HG03432 (cell line): ENCODE measurements around the gene ERBB4.

Source experiments
- ATAC-seq: cut with Tn5 transposase; IDR thresholded peaks from one replicate; pipeline ENCODE4 v1.9.1; 2021; ENCODE audit warnings: mild to moderate bottlenecking, moderate library complexity; ENCODE audit not compliant: unreplicated experiment

Gene ERBB4

GRCh38 chr2:212099658-212100057 lies 438.9 kb downstream of the ERBB4 start:
- no peak for ATAC-seq

DNA sequence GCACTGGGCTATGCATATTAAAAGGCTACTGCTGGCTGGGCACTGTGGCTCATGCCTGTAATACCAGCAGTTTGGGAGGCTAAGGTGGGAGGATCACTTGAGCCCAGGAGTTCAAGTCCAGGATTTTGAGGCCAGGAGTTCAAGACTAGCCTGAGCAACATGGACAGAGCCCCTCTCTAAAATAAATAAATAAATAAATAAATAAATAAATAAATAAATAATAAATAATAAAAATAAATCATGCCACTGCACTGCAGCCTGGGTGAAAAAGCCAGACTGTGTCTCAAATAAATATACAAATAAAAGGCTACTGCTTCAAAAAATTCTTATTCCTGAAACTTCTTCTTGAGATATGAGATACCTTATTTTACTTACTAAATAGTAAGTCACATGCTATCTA lies 439.6 kb downstream of the ERBB4 start:
- ATAC-seq, result no peak

GRCh38 chr2:212097001-212097400 lies 441.6 kb downstream of the ERBB4 start:
- no peak for ATAC-seq

GRCh38 chr2:212089873-212090272 lies 448.7 kb downstream of the ERBB4 start:
- no peak for ATAC-seq

DNA sequence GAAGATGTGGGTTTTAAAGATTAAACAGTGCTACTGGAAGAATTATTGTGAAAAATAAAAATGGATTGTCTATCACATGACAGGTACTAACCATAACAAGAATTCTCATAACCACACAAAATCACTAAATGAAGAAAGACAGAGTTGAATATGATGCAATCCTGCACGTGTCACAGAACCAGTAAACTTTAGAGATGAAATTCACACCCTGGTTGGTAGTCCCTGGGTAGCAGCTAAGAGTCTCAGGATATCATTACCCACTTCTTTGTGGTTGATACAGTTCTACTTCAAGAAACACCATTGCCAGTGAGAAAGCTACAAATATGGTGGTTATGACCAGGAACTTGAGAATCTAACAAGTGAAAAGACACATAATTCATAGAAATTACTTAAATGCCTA lies 450.2 kb downstream of the ERBB4 start:
- ATAC-seq, result peak; percentile 32

DNA sequence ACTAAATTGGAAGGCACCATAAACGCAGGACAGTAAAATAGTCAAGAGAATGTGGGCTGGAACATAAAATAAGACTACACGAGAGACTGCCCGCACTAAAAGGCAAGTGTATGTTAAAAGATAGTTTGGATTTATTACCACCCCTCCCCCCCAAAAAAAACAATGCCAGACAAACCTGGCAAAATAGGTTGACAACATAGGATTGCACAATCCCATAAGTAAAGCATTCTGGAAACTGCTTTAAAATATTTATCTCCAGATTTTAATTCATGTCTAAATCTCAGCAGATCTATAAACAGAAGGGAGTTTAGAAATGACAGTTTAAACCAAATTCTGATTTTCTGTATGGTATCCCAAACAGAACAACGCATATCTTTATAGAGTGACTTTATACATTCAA lies 455.1 kb downstream of the ERBB4 start:
- ATAC-seq, result no peak

DNA sequence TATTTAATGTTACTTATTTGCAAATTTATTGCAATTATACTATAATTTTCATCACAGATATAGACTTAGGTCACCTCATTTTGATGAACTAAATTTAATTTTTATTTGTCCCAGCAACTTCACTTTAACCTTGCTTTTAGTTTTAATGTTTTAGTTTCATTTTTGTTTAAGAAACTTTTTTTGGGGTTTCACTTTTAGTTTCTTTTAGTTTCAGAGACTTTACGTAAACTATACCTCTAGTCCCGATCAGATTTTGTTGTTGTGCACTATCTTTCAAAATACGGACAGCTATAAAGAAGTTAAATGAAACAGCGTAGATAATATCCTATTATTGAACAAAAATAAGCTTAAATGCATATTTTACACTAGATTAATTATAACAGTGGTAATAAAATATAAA lies 460.5 kb downstream of the ERBB4 start:
- ATAC-seq, result peak; percentile 71

DNA sequence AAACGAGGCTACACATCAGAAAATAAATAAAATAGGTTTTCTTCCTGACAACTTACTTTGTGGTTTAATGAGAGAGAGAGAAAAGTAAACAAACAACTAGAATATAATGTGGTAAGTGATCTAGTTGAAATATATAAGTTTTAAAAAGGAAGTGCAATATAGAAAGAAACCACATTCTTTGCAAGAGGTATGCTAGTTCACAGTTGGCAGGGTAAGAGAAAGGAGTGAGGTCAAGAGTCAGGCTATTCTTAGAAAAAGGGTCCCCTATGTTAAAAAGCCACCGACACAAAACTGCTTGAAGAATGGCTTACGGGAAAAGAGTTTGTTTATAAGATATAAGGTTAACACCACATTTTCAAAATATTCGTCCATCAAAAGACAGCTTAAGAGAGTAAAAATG lies 462.1 kb downstream of the ERBB4 start:
- peak; percentile 61 for ATAC-seq

- no peak for ATAC-seq
Measured at GRCh38 chr2:212073360-212073759, 465.2 kb downstream of the ERBB4 start.

- no peak for ATAC-seq
Measured at GRCh38 chr2:212066546-212066945, 472.1 kb downstream of the ERBB4 start.

DNA sequence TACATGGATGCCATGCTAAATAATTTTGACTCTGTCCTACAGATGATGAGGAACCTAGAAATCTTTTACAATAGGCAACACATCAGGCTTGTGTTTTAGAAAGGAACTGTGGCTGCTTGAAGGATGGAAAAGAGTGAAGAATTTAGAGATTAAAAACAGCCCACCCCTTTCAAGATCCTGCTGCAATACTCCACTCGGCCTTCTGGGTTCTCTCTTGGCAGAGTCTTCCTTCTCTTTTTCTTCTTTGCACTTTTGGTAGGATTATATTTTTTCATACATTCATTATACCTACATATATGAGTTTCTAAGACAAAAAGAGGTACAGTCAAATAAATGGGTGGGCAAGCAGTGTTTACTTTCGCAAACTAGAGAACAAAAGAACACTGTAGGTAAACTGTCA lies 474.3 kb downstream of the ERBB4 start:
- no peak for ATAC-seq

GRCh38 chr2:212052412-212053159 lies 486.0 kb downstream of the ERBB4 start:
- peak; percentile 84 for ATAC-seq

DNA sequence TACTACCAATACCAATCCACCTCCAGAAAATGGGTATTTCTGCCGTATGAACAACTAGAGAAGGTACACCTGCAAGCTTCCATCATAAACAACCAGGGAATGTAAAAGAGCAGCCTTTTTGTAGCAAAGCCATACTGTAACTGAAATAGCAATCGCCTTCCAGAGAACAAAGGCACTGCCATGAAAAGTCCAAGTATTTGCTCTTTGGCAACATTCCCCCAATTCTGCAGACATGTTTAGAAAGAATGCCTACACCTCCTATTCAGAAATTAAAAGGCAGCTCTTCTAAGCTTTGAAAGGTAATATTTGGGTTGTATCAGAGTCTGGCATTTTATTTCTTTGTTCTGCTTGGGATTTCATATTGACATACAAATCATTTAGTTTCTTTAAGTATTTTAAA lies 487.7 kb downstream of the ERBB4 start:
- ATAC-seq, result no peak

- ATAC-seq, result no peak
Measured at GRCh38 chr2:212042562-212042961, 496.0 kb downstream of the ERBB4 start.

- ATAC-seq, result no peak
Measured at GRCh38 chr2:212037062-212037461, 501.5 kb downstream of the ERBB4 start.

- ATAC-seq, result no peak
Measured at GRCh38 chr2:212034841-212035585, 503.6 kb downstream of the ERBB4 start.

GRCh38 chr2:212033888-212034287 lies 504.7 kb downstream of the ERBB4 start:
- no peak for ATAC-seq

GRCh38 chr2:212032536-212033219 lies 505.9 kb downstream of the ERBB4 start:
- ATAC-seq, result no peak

DNA sequence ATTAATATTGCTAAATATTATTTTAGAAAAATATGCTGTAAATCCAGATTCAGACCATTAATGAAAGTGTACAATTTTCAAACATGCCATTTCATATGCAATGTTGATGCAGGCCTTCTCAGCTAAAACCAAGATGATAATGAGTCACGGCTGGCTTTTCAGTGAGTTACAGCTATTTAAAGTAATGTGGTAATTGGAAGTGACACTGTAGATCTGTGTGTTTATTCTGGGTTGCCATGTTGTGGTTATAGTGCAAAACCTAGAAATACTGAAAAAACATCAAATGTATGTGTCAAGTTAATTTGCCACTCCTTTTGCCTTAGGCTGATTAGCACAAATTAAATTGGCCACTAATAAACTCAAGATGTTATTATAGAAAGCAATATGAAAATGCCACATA lies 506.6 kb downstream of the ERBB4 start:
- no peak for ATAC-seq

GRCh38 chr2:212030709-212031108 lies 507.9 kb downstream of the ERBB4 start:
- ATAC-seq, result no peak

GRCh38 chr2:212028798-212029394 lies 509.7 kb downstream of the ERBB4 start:
- no peak for ATAC-seq
